Tibial artery (tissue), 4 donors: Measurements from ENCODE around the gene NASP.

Experiments used
- DNase-seq, 2 donors: peaks; one replicate each; pipeline ENCODE4 v3.0.0-alpha.2; 2019
- H3K27ac ChIP-seq, 2 donors: fragments of 200-600 bp; sonication (generic) in 1 of 2; 1 replicate in 1 of 2; 2 replicates in 1 of 2; pipeline ENCODE4 v1.5.1; 2018 to 2019; ENCODE audit warnings: mild to moderate bottlenecking in 1 of 2
- H3K27me3 ChIP-seq, 2 donors: fragments of 200-600 bp; sonication (generic) in 1 of 2; one replicate each; pipeline versions ENCODE4 v1.5.1 to v1.6.0; 2016 to 2019
- H3K36me3 ChIP-seq, 3 donors: fragments of 200-600 bp; sonication (generic) in 2 of 3; one replicate each; pipeline ENCODE4 v1.5.1; 2016 to 2019; ENCODE audit warnings: mild to moderate bottlenecking in 2 of 3
- H3K4me1 ChIP-seq, 4 donors: fragments of 200-600 bp; sonication (generic) in 2 of 4; 1 replicate in 3 of 4; 2 replicates in 1 of 4; pipeline ENCODE4 v1.5.1; 2016 to 2019
- H3K4me3 ChIP-seq, 2 donors: fragments of 200-600 bp; sonication (generic) in 1 of 2; 1 replicate in 1 of 2; 2 replicates in 1 of 2; pipeline ENCODE4 v1.5.1; 2018 to 2019; ENCODE audit warnings: mild to moderate bottlenecking in 2 of 2
- H3K9me3 ChIP-seq, 3 donors: fragments of 200-600 bp; sonication (generic) in 1 of 3; one replicate each; pipeline ENCODE4 v1.5.1; 2016 to 2019
- intact Hi-C: fragments of 100-400 bp; cut with DNase I; formaldehyde crosslinking; loops from one replicate; pipeline ENCODE4 v1.15.0; 2023; ENCODE audit warnings: low total_unique reads
- TF ChIP-seq, protein P1 (sequence below), 2 experiments: fragments of 200-600 bp in 1 of 2; fragments of 450-650 bp in 1 of 2; IDR thresholded peaks; one replicate each; pipeline ENCODE4 v1.5.1; 2017 to 2019; ENCODE audit warnings: antibody characterized with exemption in 2 of 2, mild to moderate bottlenecking in 1 of 2, moderate library complexity in 1 of 2

Gene NASP

DNA sequence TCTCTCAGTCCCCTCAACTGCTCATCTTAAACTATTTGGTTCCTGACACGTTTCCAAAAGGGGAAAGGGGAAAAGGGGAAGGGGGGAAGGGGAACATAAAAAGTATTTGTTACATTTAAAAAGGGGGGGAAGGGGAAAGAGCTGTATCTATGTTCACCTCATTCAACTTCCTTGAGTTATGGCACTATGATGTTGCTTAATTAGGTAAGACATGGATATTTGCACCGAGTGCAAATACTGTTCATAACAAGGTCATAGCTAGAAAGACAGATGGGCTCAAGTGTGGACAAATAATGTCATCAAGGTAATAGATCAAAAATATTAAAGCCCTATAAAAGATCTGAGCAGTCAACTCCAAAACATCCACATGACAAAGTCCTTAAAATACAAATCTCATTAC is 76.5 kb downstream of the NASP start:
- H3K36me3 ChIP-seq, result peaks cover 43 to 50% (median 45%) of the 10 kb centered on the region in 3 donors

DNA sequence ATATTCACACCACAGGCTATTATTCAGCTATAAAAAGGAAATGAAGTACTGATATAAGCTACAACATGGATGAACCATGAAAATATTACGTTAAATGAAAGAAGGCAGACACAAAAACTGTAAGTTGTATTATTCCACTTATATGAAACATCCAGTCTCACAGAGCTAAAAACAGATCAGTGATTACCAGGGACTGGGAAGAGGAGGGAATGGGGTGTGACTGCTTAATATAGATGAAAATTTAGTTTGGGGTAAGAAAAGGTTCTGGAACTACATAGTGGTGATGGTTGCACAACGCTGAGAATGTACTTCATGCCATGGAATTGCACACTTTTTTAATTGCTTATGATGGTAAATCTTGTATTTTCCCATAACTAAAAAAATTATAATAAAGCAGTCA is 83.0 kb downstream of the NASP start:
- TF ChIP-seq, protein P1, sequence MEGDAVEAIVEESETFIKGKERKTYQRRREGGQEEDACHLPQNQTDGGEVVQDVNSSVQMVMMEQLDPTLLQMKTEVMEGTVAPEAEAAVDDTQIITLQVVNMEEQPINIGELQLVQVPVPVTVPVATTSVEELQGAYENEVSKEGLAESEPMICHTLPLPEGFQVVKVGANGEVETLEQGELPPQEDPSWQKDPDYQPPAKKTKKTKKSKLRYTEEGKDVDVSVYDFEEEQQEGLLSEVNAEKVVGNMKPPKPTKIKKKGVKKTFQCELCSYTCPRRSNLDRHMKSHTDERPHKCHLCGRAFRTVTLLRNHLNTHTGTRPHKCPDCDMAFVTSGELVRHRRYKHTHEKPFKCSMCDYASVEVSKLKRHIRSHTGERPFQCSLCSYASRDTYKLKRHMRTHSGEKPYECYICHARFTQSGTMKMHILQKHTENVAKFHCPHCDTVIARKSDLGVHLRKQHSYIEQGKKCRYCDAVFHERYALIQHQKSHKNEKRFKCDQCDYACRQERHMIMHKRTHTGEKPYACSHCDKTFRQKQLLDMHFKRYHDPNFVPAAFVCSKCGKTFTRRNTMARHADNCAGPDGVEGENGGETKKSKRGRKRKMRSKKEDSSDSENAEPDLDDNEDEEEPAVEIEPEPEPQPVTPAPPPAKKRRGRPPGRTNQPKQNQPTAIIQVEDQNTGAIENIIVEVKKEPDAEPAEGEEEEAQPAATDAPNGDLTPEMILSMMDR (IDR thresholded peaks at IDR 0.05), result no peak
- intact Hi-C loops, result no loop called here
- no peaks in the 10 kb centered on the region for H3K27me3 ChIP-seq

More for the DNA sequence above, 76.5 kb downstream of the NASP start:
- peaks cover 0 to 25% (median 3%) of the 10 kb centered on the region in 4 donors for H3K4me1 ChIP-seq
- no peak overlapping the region for H3K27ac ChIP-seq
- TF ChIP-seq, protein P1 (IDR thresholded peaks at IDR 0.05), result no peak
- no peaks in the 10 kb centered on the region for H3K27me3 ChIP-seq
- intact Hi-C loops, result no loop called here
- H3K4me3 ChIP-seq, result no peak overlapping the region
- no peaks in the 10 kb centered on the region for H3K9me3 ChIP-seq
- no peak for DNase-seq

DNA sequence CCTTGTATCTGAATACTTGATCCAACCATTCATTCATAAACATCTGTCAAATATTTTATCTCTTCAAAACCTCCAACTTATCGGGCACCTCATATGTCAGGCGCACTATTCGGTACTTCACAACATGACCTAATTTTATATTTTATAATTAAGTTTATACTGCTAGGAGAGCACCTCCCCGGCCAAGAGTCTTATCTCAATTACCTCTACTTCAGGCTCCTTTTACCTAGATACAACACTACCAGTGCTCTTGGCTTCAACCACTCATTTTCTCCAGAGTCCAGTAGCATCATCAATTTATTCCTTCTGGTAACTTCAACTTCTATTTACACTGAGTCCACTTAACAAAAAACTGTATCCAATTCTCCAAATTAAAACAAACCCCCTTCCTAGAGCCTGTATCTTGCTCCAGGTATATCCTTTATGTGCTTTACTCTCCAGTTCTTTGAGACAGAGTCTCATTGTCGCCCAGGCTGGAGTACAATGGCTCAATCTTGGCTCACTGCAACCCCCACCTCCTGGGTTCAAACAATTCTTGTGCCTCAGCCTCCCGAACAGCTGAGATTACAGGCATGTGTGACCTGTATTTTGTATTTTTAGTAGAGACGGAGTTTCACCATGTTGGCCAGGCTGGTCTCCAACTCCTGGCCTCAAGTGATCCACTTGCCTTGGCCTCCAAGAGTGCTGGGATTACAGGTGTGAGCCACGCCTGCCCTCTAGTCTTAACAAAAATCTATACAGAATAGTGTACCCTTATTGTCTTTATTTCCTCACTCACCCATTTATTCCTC is 83.7 kb downstream of the NASP start:
- Histone ChIP-seq H3K4me1 (peaks cover 0 to 71% (median 26%) of the 10 kb centered on the region in 4 donors), H3K36me3 (no peaks in the 10 kb centered on the region), H3K9me3 (no peaks in the 10 kb centered on the region), H3K4me3 (no peak overlapping the region), H3K27ac (no peak overlapping the region), H3K27me3 (no peaks in the 10 kb centered on the region)
- intact Hi-C loops, result no loop called here
- TF ChIP-seq, protein P1 (IDR thresholded peaks at IDR 0.05), result no peak
- DNase-seq, result no peak

More for the DNA sequence above, 83.0 kb downstream of the NASP start:
- no peak for DNase-seq
- H3K27ac ChIP-seq, result no peak overlapping the region
- H3K9me3 ChIP-seq, result no peaks in the 10 kb centered on the region
- H3K36me3 ChIP-seq, result no peaks in the 10 kb centered on the region
- H3K4me1 ChIP-seq, result peaks cover 0 to 70% (median 26%) of the 10 kb centered on the region in 4 donors
- no peak overlapping the region for H3K4me3 ChIP-seq
